ENCODE measurements around the gene CPNE5. TPM values are rescaled to one million over a fixed set of nuclear protein-coding genes. Genes with fewer than 3 reads are reported as not detected.

CPNE5 gene
- total and polyA plus RNA-seq, 4 experiments from 2014 or later: 0.47 to 2.7 (median 1.3) TPM

- ChIA-PET CTCF (ENCODE audit: partially characterized antibody) (interaction anchor here (0.7 to 1.9 kb wide), 3 partner anchors 12 to 181 kb away, joined by 3 to 6 read pairs (median 3); no protein-coding TSS in a partner anchor), POLR2A (ENCODE audit: partially characterized antibody) (no interaction called here)
- Histone ChIP-seq H3K27me3 (ENCODE audit: insufficient read depth, low read length) (peaks cover 18% of the 10 kb centered on the region), H3K4me1 (ENCODE audit: insufficient read depth, low read length) (peaks cover 20% of the 10 kb centered on the region), H3K27ac (ENCODE audit: low read depth, low read length) (no peak overlapping the region), H3K36me3 (ENCODE audit: insufficient read depth, low read length) (no peaks in the 10 kb centered on the region), H3K9me3 (ENCODE audit: control insufficient read depth in 1 of 2, low read length in 2 of 2) (no peaks in the 10 kb centered on the region), H3K4me3 (ENCODE audit: low read length in 2 of 2) (no peak overlapping the region)
- no peaks in the 10 kb centered on the region for H3K36me3 Mint-ChIP-seq
- peaks cover 4 to 19% of the 10 kb centered on the region in 2 donors for H3K27me3 Mint-ChIP-seq
- H3K4me1 Mint-ChIP-seq: peaks cover 3 to 15% (median 9%) of the 10 kb centered on the region in 4 donors
- H3K27ac Mint-ChIP-seq: no peak overlapping the region
- H3K4me3 Mint-ChIP-seq: no peak overlapping the region
- peaks cover 0 to 3% (median 0%) of the 10 kb centered on the region in 8 donors for H3K9me3 Mint-ChIP-seq
- no peak for DNase-seq
- intact Hi-C loops (cut with micrococcal nuclease): no loop called here
Measured at GRCh38 chr6:36837022-36837339, 2.3 kb downstream of the CPNE5 start.

DNA sequence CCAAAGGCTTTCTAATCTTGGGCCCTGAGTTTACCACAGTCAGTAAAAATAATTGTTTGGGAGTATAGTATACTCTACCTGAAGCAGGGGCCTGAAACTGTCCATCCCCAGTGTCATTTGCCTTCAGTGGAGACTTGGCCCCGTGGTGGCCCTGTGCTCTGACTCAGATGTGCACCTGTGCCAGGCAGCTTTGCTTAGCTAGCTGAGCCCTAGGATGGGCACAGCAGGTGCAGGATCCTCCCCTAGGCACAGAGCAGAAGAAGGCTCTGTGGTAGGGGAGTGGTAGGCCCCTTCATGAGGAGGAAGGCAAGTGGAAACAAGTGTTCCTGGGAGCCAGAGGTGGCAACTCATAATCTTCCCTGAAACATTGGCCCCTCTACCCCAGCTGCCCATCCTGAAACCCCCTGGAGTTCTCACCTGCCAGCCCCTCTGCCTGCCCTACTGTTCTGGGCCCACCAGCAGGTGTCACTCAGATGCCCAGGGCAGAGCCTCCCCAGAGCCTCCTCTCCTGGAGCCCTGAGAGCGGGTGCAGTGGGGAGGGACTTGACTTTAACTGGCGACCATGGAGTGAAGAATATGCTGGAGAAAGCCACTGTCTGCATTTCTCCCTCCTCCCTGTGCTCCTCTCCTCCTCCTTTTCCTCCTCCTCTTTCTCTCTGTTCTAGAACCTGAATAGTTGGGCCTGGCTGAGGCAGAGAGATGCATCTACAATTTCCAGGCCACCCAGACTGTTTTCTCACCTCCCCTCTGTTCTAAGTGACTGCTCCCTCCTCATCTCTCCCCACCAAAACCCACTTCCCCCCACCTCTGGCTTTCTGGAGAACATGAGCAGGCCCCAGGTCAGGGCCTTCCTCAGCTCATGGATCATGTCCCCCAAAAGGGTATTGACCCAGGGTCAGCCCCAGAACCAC, 2.9 kb downstream of the CPNE5 start:
- CTCF ChIA-PET (ENCODE audit: partially characterized antibody): interaction anchor here (0.8 to 1.9 kb wide), 3 partner anchors 24 to 182 kb away, joined by 3 to 6 read pairs (median 4); no protein-coding TSS in a partner anchor
- peak overlapping the region in 2 of 7 donors; percentile 35 to 76 for H3K27ac Mint-ChIP-seq

DNA sequence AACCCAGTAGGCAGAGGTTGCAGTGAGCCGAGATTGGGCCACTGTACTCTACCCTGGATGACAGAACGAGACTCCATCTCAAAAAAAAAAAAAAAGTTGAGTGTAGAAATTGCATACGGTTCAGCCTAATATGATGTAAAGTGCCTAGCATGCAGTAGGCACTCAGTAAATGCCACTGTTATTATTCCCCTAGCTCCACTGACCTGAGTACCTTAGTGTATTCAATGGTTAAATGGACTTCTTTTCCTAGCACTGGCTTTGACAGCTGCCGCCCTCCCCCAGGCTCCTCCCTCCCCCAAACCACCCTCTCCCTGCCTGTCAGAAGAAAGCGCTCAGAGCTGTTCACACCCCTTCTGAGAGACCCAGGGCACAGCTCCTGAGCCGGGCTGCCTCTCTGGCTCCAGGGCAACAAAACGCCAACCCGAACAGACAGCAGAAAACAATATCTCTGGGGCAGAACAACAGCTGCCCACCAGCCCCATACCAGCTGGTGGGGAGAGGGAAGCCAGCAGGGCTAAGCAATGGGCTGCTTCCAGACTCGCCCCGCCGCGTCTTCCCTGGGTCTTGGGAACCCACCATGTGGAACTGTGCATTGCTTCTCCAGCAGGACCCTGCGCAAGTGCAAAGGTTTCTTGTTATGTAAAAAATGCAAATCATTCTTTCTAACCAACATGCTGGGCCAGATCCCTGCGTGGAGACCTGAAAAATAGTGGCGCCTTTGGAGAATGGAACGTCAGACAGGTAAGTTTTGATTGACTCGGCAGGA, 4.5 kb downstream of the CPNE5 start:
- Mint-ChIP-seq H3K9me3 (peaks cover 0 to 3% (median 0%) of the 10 kb centered on the region in 8 donors), H3K27ac (no peak overlapping the region), H3K36me3 (no peaks in the 10 kb centered on the region), H3K4me1 (peaks cover 2 to 6% (median 3%) of the 10 kb centered on the region in 4 donors), H3K4me3 (no peak overlapping the region), H3K27me3 (peaks cover 0 to 14% of the 10 kb centered on the region in 2 donors)
- H3K4me3 ChIP-seq (ENCODE audit: low read length in 2 of 2): no peak overlapping the region
- ChIA-PET POLR2A (ENCODE audit: partially characterized antibody) (no interaction called here), CTCF (ENCODE audit: partially characterized antibody) (interaction anchor here (0.6 to 1.6 kb wide), 4 partner anchors 16 to 769 kb away, joined by 3 to 4 read pairs (median 3); no protein-coding TSS in a partner anchor)
- H3K27me3 ChIP-seq (ENCODE audit: insufficient read depth, low read length): peaks cover 9% of the 10 kb centered on the region
- no peak overlapping the region for H3K27ac ChIP-seq (ENCODE audit: low read depth, low read length)
- no peak for DNase-seq
- H3K4me1 ChIP-seq (ENCODE audit: insufficient read depth, low read length): peaks cover 6% of the 10 kb centered on the region
- intact Hi-C loops (cut with micrococcal nuclease): no loop called here
- H3K36me3 ChIP-seq (ENCODE audit: insufficient read depth, low read length): no peaks in the 10 kb centered on the region
- H3K9me3 ChIP-seq (ENCODE audit: control insufficient read depth in 1 of 2, low read length in 2 of 2): no peaks in the 10 kb centered on the region

More for the DNA sequence above, 2.9 kb downstream of the CPNE5 start:
- Histone ChIP-seq H3K9me3 (ENCODE audit: control insufficient read depth in 1 of 2, low read length in 2 of 2) (no peaks in the 10 kb centered on the region), H3K27ac (ENCODE audit: low read depth, low read length) (no peak overlapping the region), H3K4me3 (ENCODE audit: low read length in 2 of 2) (no peak overlapping the region), H3K36me3 (ENCODE audit: insufficient read depth, low read length) (no peaks in the 10 kb centered on the region), H3K27me3 (ENCODE audit: insufficient read depth, low read length) (peaks cover 18% of the 10 kb centered on the region), H3K4me1 (ENCODE audit: insufficient read depth, low read length) (peaks cover 20% of the 10 kb centered on the region)
- H3K4me3 Mint-ChIP-seq: no peak overlapping the region
- peaks cover 0 to 3% (median 0%) of the 10 kb centered on the region in 8 donors for H3K9me3 Mint-ChIP-seq
- intact Hi-C loops (cut with micrococcal nuclease): no loop called here
- POLR2A ChIA-PET (ENCODE audit: partially characterized antibody): no interaction called here
- no peaks in the 10 kb centered on the region for H3K36me3 Mint-ChIP-seq
- H3K4me1 Mint-ChIP-seq: peaks cover 3 to 15% (median 9%) of the 10 kb centered on the region in 4 donors
- no peak for DNase-seq
- peaks cover 4 to 19% of the 10 kb centered on the region in 2 donors for H3K27me3 Mint-ChIP-seq

GRCh38 chr6:36833182-36833789, 6.0 kb downstream of the CPNE5 start:
- Mint-ChIP-seq H3K27ac (no peak overlapping the region), H3K4me1 (peaks cover 0 to 2% (median under 1%) of the 10 kb centered on the region in 4 donors), H3K36me3 (no peaks in the 10 kb centered on the region), H3K27me3 (peaks cover 0 to 8% of the 10 kb centered on the region in 2 donors), H3K9me3 (peaks cover 0 to 3% (median 0%) of the 10 kb centered on the region in 8 donors), H3K4me3 (no peak overlapping the region)
- no peak for DNase-seq
- intact Hi-C loops (cut with micrococcal nuclease): no loop called here
- CTCF ChIA-PET (ENCODE audit: partially characterized antibody): interaction anchor here (1.6 kb wide), 1 partner anchor 75 kb away, joined by 3 read pairs; no protein-coding TSS in a partner anchor
- no peak overlapping the region for H3K4me3 ChIP-seq (ENCODE audit: low read length in 2 of 2)
- POLR2A ChIA-PET (ENCODE audit: partially characterized antibody): no interaction called here
- no peak overlapping the region for H3K27ac ChIP-seq (ENCODE audit: low read depth, low read length)
- no peaks in the 10 kb centered on the region for H3K9me3 ChIP-seq (ENCODE audit: control insufficient read depth in 1 of 2, low read length in 2 of 2)
- no peaks in the 10 kb centered on the region for H3K36me3 ChIP-seq (ENCODE audit: insufficient read depth, low read length)
- H3K27me3 ChIP-seq (ENCODE audit: insufficient read depth, low read length): no peaks in the 10 kb centered on the region
- H3K4me1 ChIP-seq (ENCODE audit: insufficient read depth, low read length): no peaks in the 10 kb centered on the region

DNA sequence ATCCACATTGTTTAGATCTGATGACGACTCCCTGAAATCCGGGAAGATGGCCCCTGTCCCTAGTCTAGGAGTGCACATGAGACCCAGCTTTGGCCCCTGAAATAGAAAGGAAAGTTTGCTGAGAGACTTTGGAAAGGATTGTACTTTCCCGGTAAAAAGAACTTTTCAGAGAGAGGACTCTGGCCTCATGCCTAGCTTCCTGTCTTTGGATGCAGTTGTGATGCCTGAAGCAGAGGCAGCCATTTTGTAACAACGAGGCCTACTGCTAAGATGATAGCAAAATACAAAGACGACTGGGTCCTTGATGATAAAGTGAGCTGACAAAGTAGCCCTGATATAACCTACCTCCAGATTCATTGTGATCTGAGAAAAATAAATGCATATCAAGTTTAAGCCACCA, 6.9 kb downstream of the CPNE5 start:
- POLR2A ChIA-PET (ENCODE audit: partially characterized antibody): interaction anchor here (0.5 kb wide), 1 partner anchor 217 kb away, joined by 3 read pairs; no protein-coding TSS in a partner anchor
- CTCF ChIA-PET (ENCODE audit: partially characterized antibody): no interaction called here
- no peak for DNase-seq
- no peak overlapping the region for H3K27ac Mint-ChIP-seq
- Histone ChIP-seq H3K27ac (ENCODE audit: low read depth, low read length) (no peak overlapping the region), H3K36me3 (ENCODE audit: insufficient read depth, low read length) (no peaks in the 10 kb centered on the region), H3K27me3 (ENCODE audit: insufficient read depth, low read length) (no peaks in the 10 kb centered on the region), H3K9me3 (ENCODE audit: control insufficient read depth in 1 of 2, low read length in 2 of 2) (no peaks in the 10 kb centered on the region), H3K4me3 (ENCODE audit: low read length in 2 of 2) (no peak overlapping the region), H3K4me1 (ENCODE audit: insufficient read depth, low read length) (no peaks in the 10 kb centered on the region)
- no peak overlapping the region for H3K4me3 Mint-ChIP-seq
- H3K36me3 Mint-ChIP-seq: no peaks in the 10 kb centered on the region
- H3K4me1 Mint-ChIP-seq: peaks cover 2 to 7% (median 3%) of the 10 kb centered on the region in 4 donors
- intact Hi-C loops (cut with micrococcal nuclease): no loop called here
- peaks cover under 1 to 2% of the 10 kb centered on the region in 2 donors for H3K27me3 Mint-ChIP-seq
- no peaks in the 10 kb centered on the region for H3K9me3 Mint-ChIP-seq

- POLR2A ChIA-PET (ENCODE audit: partially characterized antibody): no interaction called here
- H3K4me1 ChIP-seq (ENCODE audit: insufficient read depth, low read length): no peaks in the 10 kb centered on the region
- no peak overlapping the region for H3K27ac ChIP-seq (ENCODE audit: low read depth, low read length)
- Mint-ChIP-seq H3K36me3 (no peaks in the 10 kb centered on the region), H3K27me3 (peaks cover 0 to 4% of the 10 kb centered on the region in 2 donors), H3K27ac (no peak overlapping the region), H3K4me1 (peaks cover 0 to 7% (median 4%) of the 10 kb centered on the region in 4 donors), H3K9me3 (no peaks in the 10 kb centered on the region), H3K4me3 (no peak overlapping the region)
- intact Hi-C loops (cut with micrococcal nuclease): no loop called here
- CTCF ChIA-PET (ENCODE audit: partially characterized antibody): interaction anchor here (1.0 kb wide), 1 partner anchor 17 kb away, joined by 3 read pairs; no protein-coding TSS in a partner anchor
- no peak overlapping the region for H3K4me3 ChIP-seq (ENCODE audit: low read length in 2 of 2)
- no peaks in the 10 kb centered on the region for H3K27me3 ChIP-seq (ENCODE audit: insufficient read depth, low read length)
- DNase-seq: no peak
- H3K9me3 ChIP-seq (ENCODE audit: control insufficient read depth in 1 of 2, low read length in 2 of 2): no peaks in the 10 kb centered on the region
- no peaks in the 10 kb centered on the region for H3K36me3 ChIP-seq (ENCODE audit: insufficient read depth, low read length)
Measured at GRCh38 chr6:36830577-36830976, 8.7 kb downstream of the CPNE5 start.
